ENCODE data around the gene MYO18A. TPM values are rescaled to one million over a fixed set of nuclear protein-coding genes. Genes with fewer than 3 reads are reported as not detected.

Gene MYO18A
- total RNA-seq, 2 donors from 2014 or later = 43.8 to 56.7 TPM

DNA sequence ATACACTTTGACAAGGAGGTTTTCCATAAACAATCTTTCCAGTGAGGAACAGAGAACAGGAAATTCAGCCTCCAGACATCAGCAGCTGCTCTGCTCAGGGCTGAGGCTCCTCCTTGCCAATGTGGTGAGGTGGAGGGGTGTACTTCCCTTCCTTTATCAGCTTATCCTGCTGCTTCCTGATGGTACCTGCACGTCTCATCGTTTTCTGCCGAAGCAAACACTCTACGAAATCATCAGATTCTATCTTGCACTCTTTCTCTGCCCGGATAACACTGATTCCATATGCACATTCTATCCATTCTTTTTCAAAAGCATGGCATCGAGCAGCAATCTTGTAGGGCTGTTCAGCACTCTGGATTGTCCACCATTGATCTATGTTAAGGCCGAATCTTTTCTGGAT is 159.0 kb downstream of the MYO18A start:
- peaks cover 17% of the 10 kb centered on the region for H3K4me1 ChIP-seq (ENCODE audit: control insufficient read depth, insufficient read depth, low read length)
- H3K27me3 ChIP-seq (ENCODE audit: control insufficient read depth, insufficient read depth, low read length, poor library complexity, severe bottlenecking) = peaks cover 8% of the 10 kb centered on the region
- H3K4me3 ChIP-seq (ENCODE audit: low read length) = no peak overlapping the region
- no peak for DNase-seq
- Mint-ChIP-seq H3K9me3 (no peaks in the 10 kb centered on the region), H3K4me3 (no peak overlapping the region), H3K36me3 (ENCODE audit: low read depth) (no peaks in the 10 kb centered on the region), H3K27me3 (ENCODE audit: insufficient read depth) (peaks cover 37% of the 10 kb centered on the region), H3K4me1 (peaks cover 22% of the 10 kb centered on the region), H3K27ac (no peak overlapping the region)
- H3K27ac ChIP-seq (ENCODE audit: low read depth, low read length) = no peak overlapping the region
- TF ChIP-seq, protein P1, sequence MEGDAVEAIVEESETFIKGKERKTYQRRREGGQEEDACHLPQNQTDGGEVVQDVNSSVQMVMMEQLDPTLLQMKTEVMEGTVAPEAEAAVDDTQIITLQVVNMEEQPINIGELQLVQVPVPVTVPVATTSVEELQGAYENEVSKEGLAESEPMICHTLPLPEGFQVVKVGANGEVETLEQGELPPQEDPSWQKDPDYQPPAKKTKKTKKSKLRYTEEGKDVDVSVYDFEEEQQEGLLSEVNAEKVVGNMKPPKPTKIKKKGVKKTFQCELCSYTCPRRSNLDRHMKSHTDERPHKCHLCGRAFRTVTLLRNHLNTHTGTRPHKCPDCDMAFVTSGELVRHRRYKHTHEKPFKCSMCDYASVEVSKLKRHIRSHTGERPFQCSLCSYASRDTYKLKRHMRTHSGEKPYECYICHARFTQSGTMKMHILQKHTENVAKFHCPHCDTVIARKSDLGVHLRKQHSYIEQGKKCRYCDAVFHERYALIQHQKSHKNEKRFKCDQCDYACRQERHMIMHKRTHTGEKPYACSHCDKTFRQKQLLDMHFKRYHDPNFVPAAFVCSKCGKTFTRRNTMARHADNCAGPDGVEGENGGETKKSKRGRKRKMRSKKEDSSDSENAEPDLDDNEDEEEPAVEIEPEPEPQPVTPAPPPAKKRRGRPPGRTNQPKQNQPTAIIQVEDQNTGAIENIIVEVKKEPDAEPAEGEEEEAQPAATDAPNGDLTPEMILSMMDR (conservative IDR thresholded peaks at IDR 0.05) = no peak
- H3K36me3 ChIP-seq (ENCODE audit: control insufficient read depth, insufficient read depth, low read length) = no peaks in the 10 kb centered on the region
- H3K9ac ChIP-seq (ENCODE audit: extremely low read depth, low read length, poor library complexity, severe bottlenecking) = no peak overlapping the region
- H3K9me3 ChIP-seq (ENCODE audit: control insufficient read depth, low read length) = no peaks in the 10 kb centered on the region
- WGBS, 2 experiments (ENCODE audit: insufficient coverage in 1 of 2, insufficient read length in 1 of 2) = 89 to 93% methylated on average over 7 of the region's 7 CpGs

Other genes with a start within 250 kb of the MYO18A start
- 10 to 100 TPM; 60.0 to 61.0 TPM for gene PHF12, start 228.9 kb downstream of the MYO18A start, total RNA-seq
- under 1 TPM in 1 of 2 donors, not detected in 1; 0.20 TPM for gene SEZ6, start 174.4 kb downstream of the MYO18A start, total RNA-seq
- 1 to 10 TPM; 1.8 to 5.9 TPM for gene PIPOX, start 137.3 kb downstream of the MYO18A start, total RNA-seq
- not detected for gene CRYBA1, start 66.5 kb upstream of the MYO18A start, total RNA-seq
- gene NUFIP2, start 113.8 kb upstream of the MYO18A start, total RNA-seq = 100 to 1,000 TPM in 1 of 2 donors, 10 to 100 TPM in 1; 92.9 to 104 TPM
- gene TAOK1, start 210.0 kb upstream of the MYO18A start, total RNA-seq = 100 to 1,000 TPM in 1 of 2 donors, 10 to 100 TPM in 1; 95.9 to 102 TPM

Data from endodermal cell (in vitro differentiated cells).